ENCODE data around the gene SEC24D. TPM values are rescaled to one million over a fixed set of nuclear protein-coding genes. Genes with fewer than 3 reads are reported as not detected.

The SEC24D gene
- total and polyA plus RNA-seq, 9 of the 15 experiments (the other 6 are each of a cell fraction or from before 2014, with no cell fraction given), result 7.1 to 22.5 (median 11.3) TPM

- peaks cover 19% of the 10 kb centered on the region; the same call in 1 of the 2 replicates for H4K20me1 ChIP-seq (replicated peaks; ENCODE audit: control insufficient read depth, insufficient read depth, low read length)
- FAIRE-seq, result no peak
- H3K79me2 ChIP-seq (ENCODE audit: control insufficient read depth, insufficient read depth, low read length), result peaks cover 19% of the 10 kb centered on the region; the same call in 2 of the 3 replicates
- H2AFZ ChIP-seq (ENCODE audit: low read depth, low read length), result no peak overlapping the region
- no peaks in the 10 kb centered on the region for H3K27me3 ChIP-seq (ENCODE audit: control insufficient read depth in 2 of 2, insufficient read depth in 2 of 2, low read length in 2 of 2)
- intact Hi-C loops (cut with micrococcal nuclease) (no loop called here), in situ Hi-C loops (cut with MboI) (no loop called here)
- H3K9me3 ChIP-seq (replicated peaks; ENCODE audit: control insufficient read depth, insufficient read depth, low read depth, low read length), result no peaks in the 10 kb centered on the region
- POLR2A ChIA-PET, result interaction anchor here (1.0 to 5.6 kb wide), 2 partner anchors 9 to 78 kb away, joined by 3 to 25 read pairs; partner anchors contain the start of gene SEC24D
- no TSS peak for BruUV-seq (replicated peaks)
- no peak overlapping the region for H3K4me2 ChIP-seq (ENCODE audit: insufficient read depth, low read length)
- H3K27ac ChIP-seq (ENCODE audit: extremely low read depth, low read depth, low read length), result no peak overlapping the region
- peak in 2 of 4 experiments; percentile 30 to 34 for DNase-seq (ENCODE audit: extremely low read depth in 1 of 4, low spot score in 3 of 4)
- CTCF ChIA-PET (ENCODE audit: low intra/inter-chr PET ratio), result no interaction called here
- peaks cover 0 to 9% of the 10 kb centered on the region in 2 experiments; a peak in 3 of 5 replicates for H3K4me1 ChIP-seq (replicated peaks in 1 of 2; ENCODE audit: control insufficient read depth in 2 of 2, insufficient read depth in 2 of 2, low read length in 2 of 2)
- H3K4me3 ChIP-seq, result no peak overlapping the region
- peak overlapping the region in 1 of 2 experiments; percentile 6; a peak in 1 of 4 replicates for H3K9ac ChIP-seq (ENCODE audit: insufficient read depth in 1 of 2, low read depth in 2 of 2, low read length in 2 of 2)
- peaks cover 34% of the 10 kb centered on the region; the same call in 2 of the 3 replicates for H3K36me3 ChIP-seq (ENCODE audit: control insufficient read depth, insufficient read depth, low read length)
- peak; percentile 88 for ATAC-seq
- 21% methylated on average over 2 of the region's 2 CpGs for WGBS (ENCODE audit: insufficient coverage, low coverage, missing lambda C conversion rate)
- H3K9me1 ChIP-seq (ENCODE audit: control insufficient read depth, insufficient read depth, low read length), result peaks cover 2% of the 10 kb centered on the region
- TF ChIP-seq ARID1B (IDR thresholded peaks at IDR 0.05), result peak; percentile 18; the same call in 1 of the 2 replicates
- TF ChIP-seq ZSCAN32 (CRISPR knock-in tag; IDR thresholded peaks at IDR 0.05), result no peak
- no peak for TF ChIP-seq RFX1 (IDR thresholded peaks at IDR 0.05)
- no peak for TF ChIP-seq KHSRP (IDR thresholded peaks at IDR 0.05)
- no peak for TF ChIP-seq NR2C2 (CRISPR knock-in tag; IDR thresholded peaks at IDR 0.05)
- TF ChIP-seq NR2C2 (tag; IDR thresholded peaks at IDR 0.05), result peak; percentile 57
- peak; percentile 89 for TF ChIP-seq NFE2 (IDR thresholded peaks at IDR 0.05; ENCODE audit: low read depth)
- no peak for TF ChIP-seq MBD1 (CRISPR knock-in tag; IDR thresholded peaks at IDR 0.05)
- peak; percentile 17; the same call in 1 of the 2 replicates for TF ChIP-seq MAFK (IDR thresholded peaks at IDR 0.05; ENCODE audit: low read length)
- TF ChIP-seq U2AF1 (optimal IDR thresholded peaks at IDR 0.05; ENCODE audit: low read depth, low read length), result no peak
- peak; percentile 40; the same call in 1 of the 2 replicates for TF ChIP-seq DPF2 (IDR thresholded peaks at IDR 0.05)
- TF ChIP-seq PKNOX1 (IDR thresholded peaks at IDR 0.05), result 0 out of 2 replicates have a peak, but pooled peaks have one; percentile 12
- TF ChIP-seq CREB3L1 (IDR thresholded peaks at IDR 0.05; ENCODE audit: borderline replicate concordance, low read depth), result no peak
- TF ChIP-seq ZBTB12 (CRISPR knock-in tag; IDR thresholded peaks at IDR 0.05), result no peak
- peak; percentile 35; the same call in 1 of the 2 replicates for TF ChIP-seq ZNF316 (IDR thresholded peaks at IDR 0.05)
These were observed 9.0 kb downstream of the SEC24D start for GRCh38 chr4:118826723-118827444.
